NT2/D1 (cell line): Measurements from ENCODE around the gene TLE4.

Experiments used
- SUZ12 ChIP-seq: IDR thresholded peaks from 2 replicates; pipeline ENCODE4 v1.6.1; 2011; ENCODE audit not compliant: insufficient read length, insufficient read depth; ENCODE audit errors: extremely low read depth
- YY1 ChIP-seq: IDR thresholded peaks from 2 replicates; pipeline ENCODE4 v1.6.1; 2011; ENCODE audit not compliant: insufficient read length, insufficient read depth
- ZNF274 ChIP-seq: IDR thresholded peaks from 2 replicates; pipeline ENCODE4 v1.6.1; 2011; ENCODE audit warnings: mild to moderate bottlenecking, low read depth, low read length

DNA sequence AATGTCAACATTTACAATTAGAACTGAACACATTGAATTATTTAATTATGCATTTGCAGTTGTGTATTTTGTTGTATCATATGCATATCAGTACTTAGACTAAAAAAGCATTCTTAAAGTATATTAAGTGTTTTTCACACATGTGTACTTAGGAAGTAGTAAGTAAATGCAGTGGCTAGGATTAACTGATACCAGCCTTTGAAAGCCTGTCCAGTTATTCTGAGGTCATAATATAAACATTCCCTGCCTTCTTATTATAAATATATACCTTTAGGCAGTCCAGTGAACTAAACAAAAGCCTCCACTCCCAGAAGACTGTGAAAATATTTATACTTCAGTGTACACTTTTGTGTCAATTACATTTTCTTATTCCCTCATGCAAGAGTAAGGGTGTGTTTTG lies 83.8 kb downstream of the TLE4 start:
- TF ChIP-seq YY1 (no peak), ZNF274 (no peak), SUZ12 (no peak)
